ENCODE results near the gene TGM6. TPM values are rescaled to one million over a fixed set of nuclear protein-coding genes. Genes with fewer than 3 reads are reported as not detected.

The TGM6 gene
- total RNA-seq, 1 experiment from 2014 or later = not detected

GRCh38 chr20:2385026-2385425, 4.3 kb downstream of the TGM6 start:
- no peaks in the 10 kb centered on the region for H3K23me2 ChIP-seq (ENCODE audit: insufficient read length, low read depth, low read length, poor library complexity, severe bottlenecking)
- no peak overlapping the region for H3K9ac ChIP-seq (ENCODE audit: extremely low read depth, insufficient read length, low read length)
- H4K5ac ChIP-seq (ENCODE audit: insufficient read length, low read depth, low read length) = no peak overlapping the region
- H3K56ac ChIP-seq (ENCODE audit: insufficient read length, low read depth, low read length) = no peak overlapping the region
- no peak overlapping the region for H3K27ac ChIP-seq (ENCODE audit: insufficient read length, low read depth, low read length)
- H2AK5ac ChIP-seq (ENCODE audit: insufficient read length, low read length) = no peak overlapping the region
- peaks cover 3% of the 10 kb centered on the region for H3K27me3 Mint-ChIP-seq (ENCODE audit: low read depth)
- DNase-seq = no peak
- H3K79me1 ChIP-seq (ENCODE audit: insufficient read depth, low read depth, low read length, poor library complexity, severe bottlenecking) = no peaks in the 10 kb centered on the region
- no peak overlapping the region for H2BK20ac ChIP-seq (ENCODE audit: low read depth, low read length, poor library complexity, severe bottlenecking)
- H3K36me3 Mint-ChIP-seq (ENCODE audit: insufficient read depth in 1 of 3, low read depth in 3 of 3) = no peaks in the 10 kb centered on the region
- no peak overlapping the region for H2BK120ac ChIP-seq (ENCODE audit: low read depth, low read length, poor library complexity, severe bottlenecking)
- no peak overlapping the region for H4K8ac ChIP-seq (replicated peaks; ENCODE audit: insufficient read length, low read depth, low read length)
- H3K18ac ChIP-seq (ENCODE audit: insufficient read length, low read depth, low read length) = no peak overlapping the region
- peaks cover 2% of the 10 kb centered on the region; the same call in 1 of the 2 replicates for H3K4me1 ChIP-seq (ENCODE audit: insufficient read depth, low read length)
- H3K4me2 ChIP-seq (ENCODE audit: insufficient read depth, insufficient read length, low read length) = no peak overlapping the region
- no peak overlapping the region for H2BK15ac ChIP-seq (ENCODE audit: low read depth, low read length)
- WGBS (ENCODE audit: extremely low coverage, insufficient read length, low lambda C conversion rate) = no CpG with 5 or more reads among the region's 5 CpGs
- H3K4ac ChIP-seq (ENCODE audit: low read depth, low read length) = no peak overlapping the region
- H3K27ac Mint-ChIP-seq = peak overlapping the region in 1 of 3 experiments; percentile 57; a peak in 1 of 7 replicates
- no peaks in the 10 kb centered on the region for H3K27me3 ChIP-seq (ENCODE audit: insufficient read depth, low read length)
- H3T11ph ChIP-seq (ENCODE audit: low read length) = no peak overlapping the region
- no peak overlapping the region for H4K91ac ChIP-seq (ENCODE audit: insufficient read length, low read depth, low read length)
- H2BK5ac ChIP-seq (ENCODE audit: insufficient read length, low read length) = no peak overlapping the region
- no peaks in the 10 kb centered on the region for H3K9me3 ChIP-seq (ENCODE audit: control insufficient read depth, low read depth, low read length)
- H3K23ac ChIP-seq (ENCODE audit: insufficient read length, low read depth, low read length) = no peak overlapping the region
- TF ChIP-seq CTCF (conservative IDR thresholded peaks at IDR 0.05) = no peak
- H3K4me1 Mint-ChIP-seq = peaks cover 6 to 8% of the 10 kb centered on the region in 2 experiments
- H2BK12ac ChIP-seq (ENCODE audit: insufficient read length, low read depth, low read length) = no peak overlapping the region
- H3K79me2 ChIP-seq (ENCODE audit: insufficient read depth, low read length) = no peaks in the 10 kb centered on the region
- no peak overlapping the region for H2AFZ ChIP-seq (ENCODE audit: low read length)
- no peak overlapping the region for H3K14ac ChIP-seq (ENCODE audit: insufficient read depth, low read length)
- no peak overlapping the region for H3K4me3 Mint-ChIP-seq
- no peaks in the 10 kb centered on the region for H4K20me1 ChIP-seq (ENCODE audit: control insufficient read depth, insufficient read depth, insufficient read length)
- no peaks in the 10 kb centered on the region; a peak in 1 of 5 replicates for H3K9me3 Mint-ChIP-seq

All from H9 (cell line).